ENCODE results near the gene SLC25A25.
A peak's percentile ranks its signal among the peaks of the same experiment; 100 is the strongest.

Gene SLC25A25

DNA sequence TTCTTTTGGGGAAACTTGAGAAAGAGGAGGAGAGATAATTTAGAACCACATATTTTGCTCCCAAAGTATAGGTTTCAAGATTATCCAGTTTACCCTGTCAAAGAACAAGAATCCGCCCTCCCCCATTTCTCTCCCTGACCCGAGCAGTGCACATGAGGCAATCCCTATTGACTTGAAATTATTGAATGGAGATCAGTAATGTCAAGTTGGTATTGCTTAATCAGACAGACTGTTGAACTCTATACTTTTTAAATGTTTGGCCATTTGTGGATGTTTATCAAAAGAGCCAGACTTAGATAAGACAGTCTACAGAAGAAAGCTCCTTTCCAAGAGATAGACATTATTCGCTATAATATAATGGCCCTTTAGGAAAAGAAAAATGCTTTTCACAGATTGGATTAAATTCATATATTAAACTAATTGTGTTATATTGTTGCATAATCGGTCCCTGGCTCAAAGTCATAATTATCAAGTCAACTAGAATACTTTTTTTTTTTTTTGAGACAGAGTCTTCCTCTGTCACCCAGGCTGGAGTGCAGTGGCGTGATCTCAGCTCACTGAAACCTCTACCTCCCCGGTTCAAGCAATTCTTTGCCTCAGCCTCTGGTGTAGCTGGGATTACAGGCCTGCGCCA, 5.3 kb downstream of the SLC25A25 start:
- Mint-ChIP-seq H3K36me3 (peaks cover 20 to 35% of the 10 kb centered on the region in 2 donors), H3K27ac (peak overlapping the region; percentile 85), H3K9me3 (no peaks in the 10 kb centered on the region), H3K4me3 (peak overlapping the region; percentile 56 to 59), H3K27me3 (no peaks in the 10 kb centered on the region), H3K4me1 (peaks cover 38 to 74% of the 10 kb centered on the region in 2 donors)
- no peak for ATAC-seq (replicated peaks)
- no peak for DNase-seq

DNA sequence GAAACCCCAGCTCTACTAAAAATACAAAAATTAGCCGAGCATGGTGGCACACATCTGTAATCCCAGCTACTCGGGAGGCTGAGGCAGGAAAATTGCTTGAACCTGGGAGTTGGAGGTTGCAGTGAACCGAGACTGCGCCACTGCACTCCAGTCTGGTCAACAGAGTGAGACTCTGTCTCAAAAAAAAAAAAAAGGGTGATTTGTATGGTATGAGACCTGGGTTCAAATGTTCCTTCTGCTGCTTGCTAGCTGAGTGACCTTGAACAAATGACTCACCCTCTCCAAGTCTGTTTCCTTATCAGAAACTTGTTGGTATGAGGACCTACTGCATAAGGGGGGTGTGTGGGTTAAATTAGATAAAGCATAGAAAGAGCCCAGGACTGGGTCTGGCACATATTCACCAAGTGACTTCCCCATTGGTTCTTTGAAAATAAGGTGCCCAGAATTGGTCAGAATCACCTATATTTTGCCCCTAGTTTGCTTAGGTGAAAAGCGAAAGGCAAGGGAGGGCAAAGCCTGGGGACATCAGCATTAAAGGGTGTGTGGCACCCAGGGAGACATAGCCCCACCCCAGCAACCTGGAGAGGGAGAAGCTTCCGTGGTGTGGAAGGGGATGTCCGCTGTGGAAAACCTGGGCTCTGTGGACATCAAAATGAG, 9.9 kb downstream of the SLC25A25 start:
- H3K4me1 Mint-ChIP-seq, result peaks cover 44 to 73% of the 10 kb centered on the region in 2 donors
- ATAC-seq (replicated peaks), result peak; percentile 51 to 52
- H3K27me3 Mint-ChIP-seq, result no peaks in the 10 kb centered on the region
- peak overlapping the region; percentile 37 for H3K27ac Mint-ChIP-seq
- H3K36me3 Mint-ChIP-seq, result peaks cover 25 to 47% of the 10 kb centered on the region in 2 donors
- no peak for DNase-seq
- no peaks in the 10 kb centered on the region for H3K9me3 Mint-ChIP-seq
- H3K4me3 Mint-ChIP-seq, result peak overlapping the region in 1 of 2 donors; percentile 25

GRCh38 chr9:128078504-128079434, 10.7 kb downstream of the SLC25A25 start:
- peaks cover 42 to 68% of the 10 kb centered on the region in 2 donors for H3K4me1 Mint-ChIP-seq
- peak overlapping the region; percentile 29 to 39 for H3K4me3 Mint-ChIP-seq
- H3K36me3 Mint-ChIP-seq, result peaks cover 25 to 48% of the 10 kb centered on the region in 2 donors
- H3K27me3 Mint-ChIP-seq, result no peaks in the 10 kb centered on the region
- DNase-seq (no peak), ATAC-seq (replicated peaks) (peak; percentile 31 to 45)
- H3K27ac Mint-ChIP-seq, result peak overlapping the region; percentile 42
- no peaks in the 10 kb centered on the region for H3K9me3 Mint-ChIP-seq

DNA sequence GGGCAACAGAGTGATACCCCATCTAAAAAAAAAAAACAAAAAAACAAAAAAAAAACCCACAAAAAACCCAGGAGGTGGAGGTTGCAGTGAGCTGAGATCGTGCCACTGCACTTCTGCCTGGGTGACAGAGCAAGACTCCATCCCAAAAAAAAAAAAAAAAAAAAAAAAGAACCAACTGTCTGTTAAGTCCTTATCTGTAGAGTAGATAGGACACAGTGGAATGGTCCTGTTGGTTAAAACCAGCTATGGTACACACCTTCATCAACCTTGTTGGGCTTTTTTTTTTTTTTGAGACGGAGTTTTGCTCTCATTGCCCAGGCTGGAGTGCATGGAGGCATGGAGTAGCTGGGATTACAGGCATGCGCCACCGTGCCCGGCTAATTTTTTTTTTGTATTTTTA, 12.2 kb downstream of the SLC25A25 start:
- H3K36me3 Mint-ChIP-seq, result peaks cover 28 to 50% of the 10 kb centered on the region in 2 donors
- no peaks in the 10 kb centered on the region for H3K9me3 Mint-ChIP-seq
- no peak overlapping the region for H3K27ac Mint-ChIP-seq
- no peak overlapping the region for H3K4me3 Mint-ChIP-seq
- H3K4me1 Mint-ChIP-seq, result peaks cover 38 to 64% of the 10 kb centered on the region in 2 donors
- H3K27me3 Mint-ChIP-seq, result no peaks in the 10 kb centered on the region
- no peak for DNase-seq
- ATAC-seq (replicated peaks), result no peak

GRCh38 chr9:128081056-128081455, 13.0 kb downstream of the SLC25A25 start:
- H3K4me3 Mint-ChIP-seq, result peak overlapping the region in 1 of 2 donors; percentile 16
- H3K4me1 Mint-ChIP-seq, result peaks cover 38 to 63% of the 10 kb centered on the region in 2 donors
- peak overlapping the region; percentile 77 for H3K27ac Mint-ChIP-seq
- ATAC-seq (replicated peaks) (no peak), DNase-seq (no peak)
- no peaks in the 10 kb centered on the region for H3K27me3 Mint-ChIP-seq
- no peaks in the 10 kb centered on the region for H3K9me3 Mint-ChIP-seq
- peaks cover 28 to 56% of the 10 kb centered on the region in 2 donors for H3K36me3 Mint-ChIP-seq

DNA sequence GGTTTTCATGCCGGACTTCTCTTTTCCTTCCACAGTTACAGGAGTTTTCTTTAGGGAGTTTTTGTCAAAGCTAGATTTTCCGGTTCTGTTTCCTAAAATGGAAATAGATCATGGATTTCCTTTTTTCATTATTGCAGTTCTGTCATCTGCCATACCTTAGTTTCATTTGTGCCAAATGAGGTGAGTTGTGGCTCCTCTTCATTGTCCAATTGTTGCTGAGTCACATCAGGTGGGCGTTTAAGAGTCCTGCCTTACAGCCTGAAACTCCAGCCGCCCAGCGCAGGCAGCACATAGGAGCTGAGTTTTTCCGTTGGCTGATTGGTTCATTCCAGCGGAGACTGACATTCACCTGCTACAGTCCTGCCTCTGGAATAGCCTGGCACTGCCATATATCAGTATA, 14.1 kb downstream of the SLC25A25 start:
- no peaks in the 10 kb centered on the region for H3K9me3 Mint-ChIP-seq
- H3K4me3 Mint-ChIP-seq, result peak overlapping the region; percentile 32 to 70
- H3K36me3 Mint-ChIP-seq, result peaks cover 28 to 51% of the 10 kb centered on the region in 2 donors
- peaks cover 34 to 60% of the 10 kb centered on the region in 2 donors for H3K4me1 Mint-ChIP-seq
- no peaks in the 10 kb centered on the region for H3K27me3 Mint-ChIP-seq
- DNase-seq (no peak), ATAC-seq (replicated peaks) (peak; percentile 44 to 54)
- H3K27ac Mint-ChIP-seq, result peak overlapping the region; percentile 63

GRCh38 chr9:128084746-128085145, 16.7 kb downstream of the SLC25A25 start:
- no peaks in the 10 kb centered on the region for H3K27me3 Mint-ChIP-seq
- H3K9me3 Mint-ChIP-seq, result no peaks in the 10 kb centered on the region

DNA sequence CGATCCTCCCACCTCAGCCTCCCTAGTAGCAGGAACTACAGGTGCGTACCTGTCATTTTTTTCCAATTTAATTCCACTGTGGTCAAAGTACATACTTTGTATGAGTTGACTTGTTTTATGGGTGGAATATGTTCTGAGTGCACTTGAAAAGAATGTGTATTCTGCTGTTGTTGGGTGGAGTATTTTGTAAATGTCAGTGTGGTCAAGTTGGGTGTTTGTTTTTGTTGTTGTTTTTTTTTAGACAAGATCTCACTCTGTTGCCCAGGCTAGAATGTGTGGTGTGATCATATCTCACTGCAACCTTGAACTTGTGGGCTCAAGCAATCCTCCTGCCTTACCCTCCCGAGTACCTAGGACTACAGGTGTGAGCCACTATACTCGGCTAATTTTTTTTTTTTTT, 17.9 kb downstream of the SLC25A25 start:
- Mint-ChIP-seq H3K4me1 (peaks cover 21 to 54% of the 10 kb centered on the region in 2 donors), H3K36me3 (peaks cover 26 to 57% of the 10 kb centered on the region in 2 donors), H3K27me3 (no peaks in the 10 kb centered on the region), H3K4me3 (no peak overlapping the region), H3K27ac (no peak overlapping the region), H3K9me3 (no peaks in the 10 kb centered on the region)
- ATAC-seq (replicated peaks), result no peak
- DNase-seq, result no peak

More at GRCh38 chr9:128084746-128085145, 16.7 kb downstream of the SLC25A25 start:
- DNase-seq, result no peak
- H3K27ac Mint-ChIP-seq, result no peak overlapping the region
- H3K4me3 Mint-ChIP-seq, result no peak overlapping the region
- peaks cover 25 to 55% of the 10 kb centered on the region in 2 donors for H3K4me1 Mint-ChIP-seq
- peaks cover 22 to 53% of the 10 kb centered on the region in 2 donors for H3K36me3 Mint-ChIP-seq
- no peak for ATAC-seq (replicated peaks)

DNA sequence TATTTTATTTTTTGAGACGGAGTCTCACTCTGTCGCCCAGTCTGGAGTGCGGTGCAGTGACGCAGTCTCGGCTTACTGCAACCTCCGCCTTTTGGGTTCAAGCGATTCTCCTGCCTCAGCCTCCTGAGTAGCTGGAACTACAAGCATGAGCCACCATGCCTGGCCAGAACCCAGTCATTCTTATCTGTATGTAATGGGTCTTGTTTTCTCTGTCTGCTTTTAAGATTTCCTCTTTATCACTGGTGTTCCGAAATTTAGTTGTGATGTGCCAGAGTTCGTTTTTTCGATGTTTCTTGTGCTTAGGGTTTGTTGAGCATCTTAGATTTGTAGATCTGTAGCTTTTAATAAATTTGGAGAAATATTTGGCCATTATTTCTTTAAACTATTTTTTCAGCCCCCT, 19.2 kb downstream of the SLC25A25 start:
- no peaks in the 10 kb centered on the region for H3K27me3 Mint-ChIP-seq
- peaks cover 21 to 50% of the 10 kb centered on the region in 2 donors for H3K4me1 Mint-ChIP-seq
- no peaks in the 10 kb centered on the region for H3K9me3 Mint-ChIP-seq
- DNase-seq, result no peak
- peaks cover 28 to 55% of the 10 kb centered on the region in 2 donors for H3K36me3 Mint-ChIP-seq
- no peak for ATAC-seq (replicated peaks)
- no peak overlapping the region for H3K4me3 Mint-ChIP-seq
- H3K27ac Mint-ChIP-seq, result no peak overlapping the region

DNA sequence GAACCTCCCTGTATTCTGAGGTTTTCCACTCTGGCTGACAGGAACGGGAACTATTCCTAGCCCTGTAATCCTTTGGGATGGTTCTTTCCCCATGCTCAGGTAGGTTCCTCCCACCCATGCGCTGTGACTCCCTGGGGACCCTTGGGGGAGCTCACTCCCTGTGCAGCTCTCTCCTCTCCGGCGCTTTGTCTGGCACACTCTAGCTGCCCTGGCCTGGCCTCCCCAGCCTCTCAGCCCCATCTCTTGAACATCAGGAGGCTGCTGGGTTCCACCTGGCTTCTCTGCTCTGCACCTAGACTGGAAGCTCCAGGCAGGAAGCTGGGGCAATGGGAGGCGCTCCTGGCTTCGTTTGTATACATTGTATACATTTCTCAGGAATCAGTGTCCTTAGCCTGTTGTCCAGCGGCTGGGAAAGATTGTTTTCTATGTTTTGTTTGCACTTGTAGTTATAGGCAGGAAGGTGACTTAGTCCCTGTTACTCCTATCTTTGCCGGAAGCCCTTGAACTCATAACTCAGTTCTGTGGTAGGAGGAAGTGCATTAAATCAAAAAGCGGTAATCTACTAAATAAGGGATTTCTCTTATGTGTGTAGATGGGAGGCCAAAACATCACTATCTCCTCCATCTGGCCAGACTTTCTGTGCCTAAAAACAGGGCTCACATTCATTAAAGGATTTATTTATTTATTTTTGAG, 20.4 kb downstream of the SLC25A25 start:
- no peak for DNase-seq
- no peaks in the 10 kb centered on the region for H3K27me3 Mint-ChIP-seq
- peaks cover 28 to 58% of the 10 kb centered on the region in 2 donors for H3K36me3 Mint-ChIP-seq
- no peak for ATAC-seq (replicated peaks)
- H3K27ac Mint-ChIP-seq, result no peak overlapping the region
- no peaks in the 10 kb centered on the region for H3K9me3 Mint-ChIP-seq
- no peak overlapping the region for H3K4me3 Mint-ChIP-seq
- peaks cover 30 to 55% of the 10 kb centered on the region in 2 donors for H3K4me1 Mint-ChIP-seq

DNA sequence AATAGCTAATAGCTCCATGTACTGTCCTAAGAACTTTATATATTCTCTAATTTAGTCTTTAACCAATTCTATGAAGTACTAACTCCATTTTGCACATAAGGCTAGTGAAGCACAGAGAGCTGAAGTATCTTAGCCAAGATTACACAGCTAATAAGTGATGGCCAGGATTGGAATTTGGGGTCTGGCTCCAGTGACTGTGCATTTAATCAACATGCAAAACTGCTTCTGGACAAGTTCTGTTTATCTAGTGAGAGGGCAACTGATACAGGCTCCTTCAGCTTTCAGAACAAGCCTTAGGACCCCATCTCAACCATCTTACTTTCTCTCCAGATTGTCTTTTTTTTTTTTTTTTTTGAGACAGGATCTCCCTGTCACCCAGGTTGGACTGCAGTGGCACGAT, 21.3 kb downstream of the SLC25A25 start:
- H3K36me3 Mint-ChIP-seq, result peaks cover 25 to 53% of the 10 kb centered on the region in 2 donors
- no peaks in the 10 kb centered on the region for H3K9me3 Mint-ChIP-seq
- ATAC-seq (replicated peaks) (no peak), DNase-seq (no peak)
- no peaks in the 10 kb centered on the region for H3K27me3 Mint-ChIP-seq
- no peak overlapping the region for H3K4me3 Mint-ChIP-seq
- peaks cover 31 to 56% of the 10 kb centered on the region in 2 donors for H3K4me1 Mint-ChIP-seq
- no peak overlapping the region for H3K27ac Mint-ChIP-seq

DNA sequence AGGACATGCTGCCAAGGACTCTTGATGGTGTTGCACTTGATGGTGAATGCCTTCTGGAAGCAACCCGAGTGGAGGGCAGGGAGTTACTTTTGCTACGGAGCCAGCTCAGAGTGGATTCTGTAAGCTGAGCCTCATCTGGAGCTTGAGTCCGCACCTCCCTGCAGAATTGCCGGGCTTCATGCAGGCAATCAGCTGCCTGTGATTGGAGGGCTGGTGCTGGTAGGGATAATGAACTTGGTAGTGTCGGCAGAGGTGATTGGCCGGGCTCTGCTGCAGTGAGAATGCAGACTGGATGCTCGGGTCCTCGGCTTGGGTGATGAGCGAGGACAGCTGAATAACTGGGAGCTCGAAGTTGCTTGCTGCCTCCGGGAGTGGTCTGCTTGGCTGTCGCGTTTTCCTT, 23.1 kb downstream of the SLC25A25 start:
- Mint-ChIP-seq H3K36me3 (peaks cover 30 to 46% of the 10 kb centered on the region in 2 donors), H3K4me1 (peaks cover 39 to 66% of the 10 kb centered on the region in 2 donors), H3K4me3 (no peak overlapping the region), H3K27me3 (no peaks in the 10 kb centered on the region), H3K27ac (no peak overlapping the region), H3K9me3 (no peaks in the 10 kb centered on the region)
- DNase-seq (no peak), ATAC-seq (replicated peaks) (no peak)

DNA sequence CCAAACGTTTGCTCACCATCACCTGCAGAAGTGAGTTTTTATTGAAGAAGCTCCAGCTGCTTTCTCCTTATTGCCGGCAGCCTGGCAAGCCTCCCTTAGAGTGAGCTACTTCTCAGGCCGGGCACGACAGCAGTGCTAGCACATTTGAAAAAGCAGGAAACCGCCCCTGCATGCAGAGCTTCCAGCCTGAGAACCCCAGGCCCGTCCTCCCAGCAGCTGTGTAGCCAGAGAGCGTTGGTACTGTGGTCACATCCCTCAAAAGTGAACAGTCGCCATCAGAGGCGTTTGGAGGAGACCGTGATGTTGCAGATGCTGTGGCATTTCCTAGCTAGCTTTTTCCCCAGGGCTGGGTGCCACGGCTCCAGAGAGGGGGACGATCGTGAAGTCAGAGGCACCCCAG, 23.5 kb downstream of the SLC25A25 start:
- Mint-ChIP-seq H3K27me3 (no peaks in the 10 kb centered on the region), H3K9me3 (no peaks in the 10 kb centered on the region), H3K4me1 (peaks cover 41 to 69% of the 10 kb centered on the region in 2 donors), H3K4me3 (no peak overlapping the region), H3K27ac (peak overlapping the region; percentile 43), H3K36me3 (peaks cover 30 to 46% of the 10 kb centered on the region in 2 donors)
- no peak for ATAC-seq (replicated peaks)
- DNase-seq, result no peak
